Esophagus muscularis mucosa (tissue), 4 donors: Measurements from ENCODE around the gene UBE2F. TPM values are rescaled to one million over a fixed set of nuclear protein-coding genes. Genes with fewer than 3 reads are reported as not detected.

ENCODE experiments used
- DNase-seq: peaks from one replicate; pipeline ENCODE4 v3.0.0-alpha.2; 2017; ENCODE audit errors: extremely low spot score
- H3K27ac ChIP-seq, 4 donors: fragments of 200-600 bp; sonication (generic); replicated peaks in 1 of 4; 1 replicate in 3 of 4; 2 replicates in 1 of 4; pipeline ENCODE4 v1.5.1; 2016 to 2019; ENCODE audit warnings: mild to moderate bottlenecking in 1 of 4
- H3K27me3 ChIP-seq, 4 donors: fragments of 200-600 bp; sonication (generic); one replicate each; pipeline versions ENCODE4 v1.5.1 to v1.6.0; 2016 to 2019
- H3K36me3 ChIP-seq, 4 donors: fragments of 200-600 bp; sonication (generic); one replicate each; pipeline ENCODE4 v1.5.1; 2016 to 2019
- H3K4me1 ChIP-seq, 4 donors: fragments of 200-600 bp; sonication (generic); one replicate each; pipeline ENCODE4 v1.5.1; 2016 to 2019
- H3K4me3 ChIP-seq, 4 donors: fragments of 200-600 bp; sonication (generic); 1 replicate in 2 of 4; 2 replicates in 2 of 4; pipeline ENCODE4 v1.5.1; 2016 to 2019; ENCODE audit warnings: mild to moderate bottlenecking in 4 of 4, moderate library complexity in 1 of 4
- H3K9me3 ChIP-seq, 4 donors: fragments of 200-600 bp; sonication (generic); 1 replicate in 3 of 4; 2 replicates in 1 of 4; pipeline ENCODE4 v1.5.1; 2016 to 2019
- EP300 ChIP-seq: sonication (generic); formaldehyde crosslinking; IDR thresholded peaks from one replicate; pipeline ENCODE4 v1.6.1; 2017; ENCODE audit warnings: antibody characterized with exemption
- POLR2A ChIP-seq: fragments of 450-650 bp; IDR thresholded peaks from one replicate; pipeline ENCODE4 v1.6.1; 2017; ENCODE audit warnings: antibody characterized with exemption, moderate library complexity, mild to moderate bottlenecking, low read depth
- POLR2AphosphoS5 ChIP-seq, 2 donors: sonication (generic); formaldehyde crosslinking; IDR thresholded peaks; one replicate each; pipeline ENCODE4 v1.6.1; 2017; ENCODE audit warnings: antibody characterized with exemption in 2 of 2
- WGBS: methylation state at CpG from one replicate; pipeline ENCODE4 v1.1.5; 2018; 5-methylcytosine and 5-hydroxymethylcytosine counted together
- intact Hi-C: fragments of 100-400 bp; cut with DNase I; formaldehyde crosslinking; loops from one replicate; pipeline ENCODE4 v1.15.1; 2023
- total RNA-seq, 4 donors: library from RNA; depleted of rRNA; stranded (reverse); fragments of >200 nt; gene quantifications; one replicate each; pipeline versions ENCODE4 v1.1.0 to v1.2.1, GENCODE V29; 2016
- TF ChIP-seq, protein P1 (sequence below), 3 experiments: fragments of 200-600 bp in 2 of 3; fragments of 450-650 bp in 1 of 3; sonication (generic) in 2 of 3; IDR thresholded peaks; one replicate each; pipeline ENCODE4 v1.5.1; 2017 to 2019; ENCODE audit warnings: antibody characterized with exemption in 3 of 3, mild to moderate bottlenecking in 2 of 3, moderate library complexity in 1 of 3

Gene UBE2F
- total RNA-seq, 4 donors from 2014 or later, result 59.0 to 111 (median 78.5) TPM

GRCh38 chr2:237966250-237966564 lies 607 bp upstream of the UBE2F start:
- H3K36me3 ChIP-seq, result no peaks in the 10 kb centered on the region
- no peak for TF ChIP-seq EP300
- TF ChIP-seq POLR2A, result no peak
- no peak for TF ChIP-seq POLR2AphosphoS5 (IDR thresholded peaks at IDR 0.05)
- TF ChIP-seq, protein P1, sequence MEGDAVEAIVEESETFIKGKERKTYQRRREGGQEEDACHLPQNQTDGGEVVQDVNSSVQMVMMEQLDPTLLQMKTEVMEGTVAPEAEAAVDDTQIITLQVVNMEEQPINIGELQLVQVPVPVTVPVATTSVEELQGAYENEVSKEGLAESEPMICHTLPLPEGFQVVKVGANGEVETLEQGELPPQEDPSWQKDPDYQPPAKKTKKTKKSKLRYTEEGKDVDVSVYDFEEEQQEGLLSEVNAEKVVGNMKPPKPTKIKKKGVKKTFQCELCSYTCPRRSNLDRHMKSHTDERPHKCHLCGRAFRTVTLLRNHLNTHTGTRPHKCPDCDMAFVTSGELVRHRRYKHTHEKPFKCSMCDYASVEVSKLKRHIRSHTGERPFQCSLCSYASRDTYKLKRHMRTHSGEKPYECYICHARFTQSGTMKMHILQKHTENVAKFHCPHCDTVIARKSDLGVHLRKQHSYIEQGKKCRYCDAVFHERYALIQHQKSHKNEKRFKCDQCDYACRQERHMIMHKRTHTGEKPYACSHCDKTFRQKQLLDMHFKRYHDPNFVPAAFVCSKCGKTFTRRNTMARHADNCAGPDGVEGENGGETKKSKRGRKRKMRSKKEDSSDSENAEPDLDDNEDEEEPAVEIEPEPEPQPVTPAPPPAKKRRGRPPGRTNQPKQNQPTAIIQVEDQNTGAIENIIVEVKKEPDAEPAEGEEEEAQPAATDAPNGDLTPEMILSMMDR (IDR thresholded peaks at IDR 0.05), result no peak
- peak overlapping the region; percentile 66 to 84 (median 81) for H3K27ac ChIP-seq
- H3K27me3 ChIP-seq, result no peaks in the 10 kb centered on the region
- H3K4me3 ChIP-seq, result peak overlapping the region; percentile 65 to 85 (median 73)
- H3K9me3 ChIP-seq, result peaks cover 0 to 14% (median 11%) of the 10 kb centered on the region in 4 donors
- DNase-seq, result no peak
- WGBS, result 4% methylated on average over 15 of the region's 15 CpGs
- H3K4me1 ChIP-seq, result peaks cover 30 to 44% (median 42%) of the 10 kb centered on the region in 4 donors
- intact Hi-C loops, result loop anchor here (5.0 kb wide), 1 partner anchor 96 kb away; the partner anchor contains the start of gene SCLY

GRCh38 chr2:237967463-237967951 lies 693 bp downstream of the UBE2F start:
- TF ChIP-seq, protein P1 (IDR thresholded peaks at IDR 0.05), result no peak
- TF ChIP-seq EP300 (no peak), POLR2AphosphoS5 (IDR thresholded peaks at IDR 0.05) (no peak), POLR2A (no peak)
- Histone ChIP-seq H3K36me3 (no peaks in the 10 kb centered on the region), H3K9me3 (peaks cover 0 to 5% (median 4%) of the 10 kb centered on the region in 4 donors), H3K4me3 (peak overlapping the region; percentile 65 to 85 (median 73)), H3K27me3 (no peaks in the 10 kb centered on the region), H3K27ac (peak overlapping the region; percentile 74 to 83 (median 78)), H3K4me1 (peaks cover 30 to 54% (median 49%) of the 10 kb centered on the region in 4 donors)
- intact Hi-C loops, result loop anchor here (5.0 kb wide), 1 partner anchor 95 kb away; the partner anchor contains the start of gene SCLY
- DNase-seq, result no peak
- WGBS, result under 1% methylated on average over 15 of the region's 32 CpGs

DNA sequence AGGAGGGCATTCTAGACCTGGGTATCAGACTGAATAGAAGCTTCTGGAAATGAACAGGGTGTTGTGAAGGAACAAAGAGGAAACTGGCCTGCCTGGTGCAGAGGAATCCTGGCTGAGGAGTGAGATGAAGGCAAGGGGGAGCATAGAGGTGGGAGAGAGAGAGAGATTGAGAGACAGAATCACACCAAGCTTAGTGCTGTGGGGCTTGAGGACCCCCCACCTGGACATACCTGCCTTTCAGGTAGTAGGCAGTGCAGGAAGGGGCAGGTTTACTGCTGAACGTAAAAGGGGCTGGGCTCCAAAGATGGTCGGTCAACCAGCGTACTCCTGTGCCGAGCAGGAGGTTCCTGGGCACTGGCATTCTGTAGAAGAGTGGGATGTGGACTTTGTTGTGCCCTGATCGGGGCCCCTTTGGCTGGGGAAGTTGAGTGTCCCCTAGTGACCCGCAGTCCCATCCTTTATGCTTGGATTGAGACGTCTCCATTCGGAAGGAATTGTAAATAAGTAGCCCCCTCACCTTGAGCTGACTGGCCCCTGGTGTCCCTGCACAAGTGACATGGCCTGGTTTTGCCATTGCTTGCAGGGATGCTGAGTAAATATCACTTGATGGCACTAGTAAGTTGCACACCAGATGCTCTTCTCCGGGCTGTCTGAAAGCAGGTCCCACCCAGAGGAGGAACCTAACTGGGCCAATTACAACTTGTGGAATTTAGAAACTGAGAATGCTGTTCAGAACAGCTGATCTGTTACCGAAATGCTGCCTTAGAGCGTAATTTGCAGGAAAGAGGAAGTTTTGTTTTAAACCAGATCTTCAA lies 1.4 kb downstream of the UBE2F start:
- H3K27ac ChIP-seq, result peak overlapping the region; percentile 74 to 83 (median 78)
- intact Hi-C loops, result loop anchor here (2.0 to 5.0 kb wide), 2 partner anchors 94 to 109 kb away; partner anchors contain the start of genes RAMP1 and SCLY
- DNase-seq, result no peak
- TF ChIP-seq POLR2A (no peak), POLR2AphosphoS5 (IDR thresholded peaks at IDR 0.05) (peak; percentile 53 to 58)
- TF ChIP-seq, protein P1 (IDR thresholded peaks at IDR 0.05), result peak in 1 of 3 experiments; percentile 9
- H3K36me3 ChIP-seq, result peaks cover 0 to 3% (median 0%) of the 10 kb centered on the region in 4 donors
- no peaks in the 10 kb centered on the region for H3K27me3 ChIP-seq
- H3K4me1 ChIP-seq, result peaks cover 30 to 55% (median 51%) of the 10 kb centered on the region in 4 donors
- no peaks in the 10 kb centered on the region for H3K9me3 ChIP-seq
- WGBS, result 27% methylated on average over 10 of the region's 11 CpGs
- H3K4me3 ChIP-seq, result peak overlapping the region; percentile 65 to 85 (median 73)

DNA sequence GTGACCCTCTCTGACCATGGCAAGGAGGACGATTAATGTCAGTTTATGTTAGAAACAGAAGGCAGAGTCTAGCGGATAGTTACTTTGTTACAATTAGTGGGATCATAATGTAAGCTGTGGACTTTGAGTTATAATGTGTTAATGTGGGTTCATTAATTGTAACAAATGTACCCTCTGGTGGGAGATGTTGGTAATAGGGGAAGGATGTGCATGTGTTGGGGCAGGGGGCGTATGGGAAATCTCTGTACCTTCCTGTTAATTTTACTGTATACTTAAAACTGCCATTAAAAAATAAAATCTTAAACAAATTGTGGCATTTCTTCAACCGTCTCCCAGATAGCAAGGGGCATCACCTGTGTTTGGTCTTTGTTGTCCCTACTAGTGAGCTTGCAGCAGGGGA lies 4.8 kb downstream of the UBE2F start:
- no peak for TF ChIP-seq POLR2A
- TF ChIP-seq EP300, result no peak
- TF ChIP-seq, protein P1 (IDR thresholded peaks at IDR 0.05), result no peak
- TF ChIP-seq POLR2AphosphoS5 (IDR thresholded peaks at IDR 0.05), result no peak
- H3K27ac ChIP-seq, result no peak overlapping the region
- H3K27me3 ChIP-seq, result no peaks in the 10 kb centered on the region
- 61% methylated on average over 4 of the region's 4 CpGs for WGBS
- intact Hi-C loops, result no loop called here
- H3K36me3 ChIP-seq, result peaks cover 5 to 26% (median 16%) of the 10 kb centered on the region in 4 donors
- H3K4me3 ChIP-seq, result no peak overlapping the region
- no peak for DNase-seq
- peaks cover 30 to 54% (median 46%) of the 10 kb centered on the region in 4 donors for H3K4me1 ChIP-seq
- no peaks in the 10 kb centered on the region for H3K9me3 ChIP-seq
